GM10248 (cell line): ENCODE measurements around the gene MACROH2A1.

Experiments
- CTCF ChIA-PET: fragments of 300-600 bp; sonication (Branson Sonifier 250); formaldehyde crosslinking; extraction: SDS; loops from one replicate; lab custom pipeline; 2021; ENCODE audit warnings: antibody characterized with exemption; lab: Yijun Ruan, JAX
- POLR2A ChIA-PET: fragments of 350-650 bp; sonication (Branson Sonifier 250); formaldehyde crosslinking; extraction: SDS; loops from one replicate; lab custom pipeline; 2020; ENCODE audit warnings: antibody characterized with exemption; lab: Yijun Ruan, JAX
- DNase-seq: peaks from one replicate; pipeline ENCODE4 v3.0.0; 2012; ENCODE audit errors: extremely low spot score
- CTCF ChIP-seq: IDR thresholded peaks from 2 replicates; pipeline ENCODE4 v1.5.1; 2012; ENCODE audit warnings: mild to moderate bottlenecking, low read depth; ENCODE audit errors: extremely low read depth, missing control alignments, control extremely low read depth

MACROH2A1 gene

DNA sequence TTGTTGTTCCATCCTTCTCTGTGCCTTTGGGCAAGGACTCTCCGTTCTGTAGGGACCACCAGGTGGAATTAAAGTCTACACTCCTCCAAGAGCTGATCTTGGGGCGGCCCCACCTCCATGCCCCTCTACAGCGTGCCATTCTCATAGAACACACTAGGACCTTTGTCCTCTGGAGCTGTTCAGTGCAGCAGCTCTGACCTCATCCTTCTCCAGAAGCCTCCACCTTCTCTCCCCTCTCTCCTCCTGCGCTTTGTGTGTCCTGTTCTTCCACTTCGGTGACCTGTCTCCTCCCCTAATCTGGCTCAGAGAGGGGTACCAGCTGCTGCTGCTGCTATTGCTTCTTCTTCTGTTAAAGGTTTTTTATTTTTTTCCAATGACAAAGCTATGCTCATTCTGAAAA, 1.8 kb upstream of the MACROH2A1 start:
- ChIA-PET POLR2A (no interaction called here), CTCF (interaction anchor here (1.1 to 6.0 kb wide), 4 partner anchors 9 to 56 kb away, joined by 3 to 27 read pairs (median 6); no protein-coding TSS in a partner anchor)
- TF ChIP-seq CTCF, result no peak
- no peak for DNase-seq

DNA sequence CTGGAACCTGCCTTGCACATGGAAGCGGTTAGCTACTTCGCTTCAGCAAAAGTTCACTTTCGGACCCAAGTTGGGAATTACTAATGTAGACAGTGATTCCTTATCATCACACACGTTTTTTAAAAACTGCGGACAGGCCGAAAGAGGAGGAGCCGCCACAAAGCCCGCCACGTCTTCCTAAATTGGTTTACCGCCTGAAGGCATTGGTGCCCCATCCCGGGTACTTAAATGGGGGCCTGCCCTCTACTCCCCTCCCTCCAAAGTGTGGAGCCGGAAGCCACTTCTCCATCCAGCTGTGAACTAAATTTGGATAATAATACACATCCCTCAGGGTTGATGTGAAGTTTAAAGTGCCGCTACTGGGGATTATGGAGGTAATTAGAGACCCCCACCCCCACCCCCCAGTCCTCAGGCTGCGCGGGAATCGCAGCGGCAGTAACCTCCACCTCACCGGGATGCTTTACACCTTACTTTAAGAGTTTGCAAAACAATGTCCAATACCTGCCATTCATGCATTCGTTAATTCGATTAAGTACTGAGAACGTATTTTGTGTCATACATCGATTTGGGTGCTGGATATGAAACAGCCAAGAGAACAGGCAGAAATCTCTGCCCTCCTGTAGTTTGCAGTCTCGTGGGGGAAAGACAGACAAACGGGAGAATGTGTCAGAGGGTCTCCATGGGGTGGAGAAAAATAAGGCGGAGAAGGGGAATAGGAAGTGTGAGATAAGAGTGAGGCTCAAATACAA, 937 bp upstream of the MACROH2A1 start:
- no peak for TF ChIP-seq CTCF
- DNase-seq, result no peak
- ChIA-PET CTCF (interaction anchor here (0.9 to 1.1 kb wide), 2 partner anchors 22 to 24 kb away, joined by 3 to 5 read pairs; no protein-coding TSS in a partner anchor), POLR2A (interaction anchor here (1.0 kb wide), 1 partner anchor 37 kb away, joined by 3 read pairs; no protein-coding TSS in a partner anchor)

DNA sequence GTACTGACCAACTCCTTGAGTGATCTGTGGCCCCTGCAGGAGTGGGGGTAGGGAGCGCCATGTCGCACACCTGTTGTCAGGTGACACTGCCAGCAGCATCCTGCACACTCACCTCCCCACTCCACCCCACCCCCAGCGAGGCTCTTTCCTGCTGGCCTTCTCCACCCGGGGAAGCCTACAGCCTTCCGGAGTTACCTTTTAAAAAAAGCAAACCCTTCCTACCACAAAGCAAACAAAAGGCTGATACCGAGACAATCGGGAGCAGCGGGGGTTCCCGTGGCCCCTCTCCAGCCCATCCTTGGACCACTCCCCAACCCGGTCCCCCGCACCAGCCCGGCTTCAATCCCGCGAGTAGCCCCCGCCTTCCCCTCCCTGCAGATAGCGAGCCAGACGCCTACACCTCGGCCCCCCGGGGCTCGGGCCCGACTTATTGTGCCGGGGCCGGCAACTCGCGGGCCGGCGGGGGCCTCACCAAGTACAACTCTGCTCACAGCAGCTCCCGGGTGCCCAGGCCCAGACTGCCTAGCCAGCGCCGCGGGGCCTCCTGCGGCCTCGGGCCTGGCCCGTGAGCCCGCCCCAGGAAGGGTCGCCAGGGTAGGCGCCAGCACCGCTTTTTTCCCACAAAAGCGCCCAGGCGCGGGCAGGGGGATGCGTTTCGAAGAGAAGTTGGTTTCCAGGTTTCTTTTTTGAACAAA, 724 bp downstream of the MACROH2A1 start:
- POLR2A ChIA-PET, result no interaction called here
- TF ChIP-seq CTCF, result no peak

GRCh38 chr5:135397084-135397483, 1.9 kb downstream of the MACROH2A1 start:
- TF ChIP-seq CTCF, result no peak
- ChIA-PET POLR2A (no interaction called here), CTCF (interaction anchor here (0.8 to 1.7 kb wide), 2 partner anchors 8 to 27 kb away, joined by 3 to 4 read pairs; no protein-coding TSS in a partner anchor)
- no peak for DNase-seq

More for the DNA sequence above, 724 bp downstream of the MACROH2A1 start:
- DNase-seq, result peak; percentile 38
- CTCF ChIA-PET, result interaction anchor here (1.7 kb wide), 1 partner anchor 10 kb away, joined by 4 read pairs; no protein-coding TSS in a partner anchor

DNA sequence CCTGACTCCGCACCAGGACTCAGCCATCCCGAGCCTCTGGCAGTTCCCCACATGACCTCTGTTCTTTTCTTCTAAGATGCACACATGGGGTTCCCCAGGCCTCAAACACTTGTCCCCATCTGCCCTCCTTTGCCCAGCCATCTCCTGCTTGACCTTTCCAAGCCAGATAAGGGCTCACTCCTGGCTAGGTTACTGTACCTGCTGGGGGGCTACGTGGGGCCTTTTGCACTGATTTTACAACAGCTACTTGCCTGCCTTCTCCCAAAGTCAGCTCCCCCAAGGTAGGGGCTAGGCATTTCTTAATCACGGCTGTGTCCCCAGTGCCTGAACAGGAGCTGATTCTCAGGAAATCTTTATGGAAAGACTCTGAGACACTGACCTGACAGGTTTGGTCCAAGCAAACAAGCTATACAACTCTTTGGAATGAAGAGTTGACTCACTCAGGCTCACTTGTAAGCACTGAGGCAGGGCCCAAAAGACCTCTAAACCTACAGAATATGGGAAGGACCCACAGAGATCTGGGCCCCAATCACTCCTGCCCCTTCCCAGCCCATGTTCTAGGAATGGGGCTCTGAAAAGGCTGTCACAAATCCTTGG, 2.5 kb downstream of the MACROH2A1 start:
- no peak for TF ChIP-seq CTCF
- ChIA-PET CTCF (interaction anchor here (1.7 kb wide), 1 partner anchor 8 kb away, joined by 4 read pairs; no protein-coding TSS in a partner anchor), POLR2A (no interaction called here)
- peak; percentile 8 for DNase-seq

DNA sequence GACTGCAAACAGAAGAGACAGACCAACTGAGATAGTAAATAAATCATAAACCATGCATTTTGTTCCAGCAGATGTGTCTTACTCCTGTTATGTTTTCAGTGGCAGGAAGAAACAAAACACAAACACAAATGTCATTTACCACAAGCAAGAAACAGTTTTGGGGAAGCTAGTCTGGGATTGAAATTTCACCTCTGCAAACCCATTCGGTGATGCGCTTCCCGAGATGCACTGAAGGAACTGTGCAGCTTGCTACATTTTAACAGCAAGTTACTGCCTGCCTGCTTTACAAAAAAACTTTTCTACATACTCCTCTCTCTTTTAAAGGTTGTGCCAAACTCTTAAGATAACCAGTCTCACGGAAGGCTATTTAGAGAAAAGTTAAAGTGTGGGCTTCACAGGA, 3.2 kb downstream of the MACROH2A1 start:
- DNase-seq, result no peak
- ChIA-PET POLR2A (no interaction called here), CTCF (interaction anchor here (1.9 kb wide), 1 partner anchor 21 kb away, joined by 5 read pairs; no protein-coding TSS in a partner anchor)
- no peak for TF ChIP-seq CTCF
